H9 (cell line): ENCODE measurements around the gene ECSIT. TPM values are rescaled to one million over a fixed set of nuclear protein-coding genes. Genes with fewer than 3 reads are reported as not detected.

Experiments used
- DNase-seq: peaks from one replicate; pipeline ENCODE4 v3.0.0-alpha.2; 2017
- H2AFZ ChIP-seq: one replicate; pipeline ENCODE4 v1.6.1; 2013; ENCODE audit warnings: mild to moderate bottlenecking, low read length, control low read depth, moderate library complexity
- H2AK5ac ChIP-seq: 2 replicates; pipeline ENCODE4 v1.6.1; 2013; ENCODE audit warnings: low read length, control low read depth, mixed read lengths; ENCODE audit not compliant: insufficient read length
- H2BK120ac ChIP-seq: one replicate; pipeline ENCODE4 v1.6.1; 2013; ENCODE audit warnings: low read depth, mild to moderate bottlenecking, low read length, control low read depth, inconsistent platforms; ENCODE audit not compliant: poor library complexity, severe bottlenecking
- H2BK12ac ChIP-seq: 2 replicates; pipeline ENCODE4 v1.6.1; 2013; ENCODE audit warnings: low read length, control low read depth, mixed read lengths, low read depth; ENCODE audit not compliant: insufficient read length
- H2BK15ac ChIP-seq: 2 replicates; pipeline ENCODE4 v1.6.1; 2013; ENCODE audit warnings: low read depth, low read length, control low read depth
- H2BK20ac ChIP-seq: one replicate; pipeline ENCODE4 v1.6.1; 2013; ENCODE audit warnings: low read depth, mild to moderate bottlenecking, low read length, control low read depth, inconsistent platforms; ENCODE audit not compliant: poor library complexity, severe bottlenecking
- H2BK5ac ChIP-seq: 2 replicates; pipeline ENCODE4 v1.6.1; 2013; ENCODE audit warnings: low read length, control low read depth, mixed read lengths; ENCODE audit not compliant: insufficient read length
- H3K14ac ChIP-seq: 2 replicates; pipeline ENCODE4 v1.6.1; 2013; ENCODE audit warnings: low read length, control low read depth; ENCODE audit not compliant: insufficient read depth
- H3K18ac ChIP-seq: 2 replicates; pipeline ENCODE4 v1.6.1; 2013; ENCODE audit warnings: low read depth, mild to moderate bottlenecking, mixed read lengths, low read length, control low read depth; ENCODE audit not compliant: insufficient read length
- H3K23ac ChIP-seq: 2 replicates; pipeline ENCODE4 v1.6.1; 2013; ENCODE audit warnings: low read length, control low read depth, mixed read lengths, low read depth; ENCODE audit not compliant: insufficient read length
- H3K23me2 ChIP-seq: 2 replicates; pipeline ENCODE4 v1.6.1; 2013; ENCODE audit warnings: low read depth, mild to moderate bottlenecking, mixed read lengths, low read length, control low read depth; ENCODE audit not compliant: insufficient read length, poor library complexity, severe bottlenecking
- H3K27ac ChIP-seq: 2 replicates; pipeline ENCODE4 v1.5.1; 2013; ENCODE audit warnings: low read length, control low read depth, mixed read lengths, low read depth; ENCODE audit not compliant: insufficient read length
- H3K27me3 ChIP-seq: 2 replicates; pipeline ENCODE4 v1.6.1; 2013; ENCODE audit warnings: low read length, control low read depth, inconsistent platforms; ENCODE audit not compliant: insufficient read depth
- H3K4ac ChIP-seq: 2 replicates; pipeline ENCODE4 v1.6.1; 2013; ENCODE audit warnings: low read depth, mild to moderate bottlenecking, control low read depth, inconsistent platforms, low read length, moderate library complexity
- H3K4me1 ChIP-seq: 2 replicates; pipeline ENCODE4 v1.6.1; 2013; ENCODE audit warnings: low read length, control low read depth, inconsistent platforms; ENCODE audit not compliant: insufficient read depth
- H3K4me2 ChIP-seq: 2 replicates; pipeline ENCODE4 v1.6.1; 2013; ENCODE audit warnings: low read length, control low read depth, mixed read lengths; ENCODE audit not compliant: insufficient read length, insufficient read depth
- H3K56ac ChIP-seq: 2 replicates; pipeline ENCODE4 v1.6.1; 2013; ENCODE audit warnings: low read depth, mild to moderate bottlenecking, mixed read lengths, low read length, control low read depth; ENCODE audit not compliant: insufficient read length
- H3K79me1 ChIP-seq: 2 replicates; pipeline ENCODE4 v1.6.1; 2013; ENCODE audit warnings: low read depth, mild to moderate bottlenecking, moderate library complexity, low read length, control low read depth, inconsistent platforms; ENCODE audit not compliant: insufficient read depth, poor library complexity, severe bottlenecking
- H3K79me2 ChIP-seq: 2 replicates; pipeline ENCODE4 v1.6.1; 2013; ENCODE audit warnings: low read length, control low read depth, inconsistent platforms; ENCODE audit not compliant: insufficient read depth
- H3K9ac ChIP-seq: 2 replicates; pipeline ENCODE4 v1.6.1; 2013; ENCODE audit warnings: low read length, control low read depth, mixed read lengths; ENCODE audit not compliant: insufficient read length; ENCODE audit errors: extremely low read depth
- H3K9me3 ChIP-seq: one replicate; pipeline ENCODE4 v1.6.1; 2013; ENCODE audit warnings: low read depth, low read length, inconsistent platforms; ENCODE audit not compliant: control insufficient read depth
- H3T11ph ChIP-seq: one replicate; pipeline ENCODE4 v1.6.1; 2013; ENCODE audit warnings: mild to moderate bottlenecking, low read length, control low read depth, inconsistent platforms
- H4K20me1 ChIP-seq: one replicate; pipeline ENCODE4 v1.6.1; 2013; ENCODE audit not compliant: control insufficient read depth, insufficient read length, insufficient read depth
- H4K5ac ChIP-seq: 2 replicates; pipeline ENCODE4 v1.6.1; 2013; ENCODE audit warnings: low read depth, mild to moderate bottlenecking, mixed read lengths, low read length, control low read depth; ENCODE audit not compliant: insufficient read length
- H4K8ac ChIP-seq: replicated peaks from 2 replicates; pipeline ENCODE4 v1.6.1; 2013; ENCODE audit warnings: low read length, control low read depth, mixed read lengths, low read depth; ENCODE audit not compliant: insufficient read length
- H4K91ac ChIP-seq: 2 replicates; pipeline ENCODE4 v1.6.1; 2013; ENCODE audit warnings: low read depth, mild to moderate bottlenecking, moderate library complexity, mixed read lengths, low read length, control low read depth; ENCODE audit not compliant: insufficient read length
- H3K27ac Mint-ChIP-seq, 3 experiments: 2 replicates in 2 of 3; 3 replicates in 1 of 3; pipeline ENCODE4 v1.8.0; 2020 to 2021; ENCODE audit warnings: mixed read lengths in 3 of 3, mild to moderate bottlenecking in 1 of 3, moderate library complexity in 1 of 3
- H3K27me3 Mint-ChIP-seq: 2 replicates; pipeline ENCODE4 v1.8.0; 2021; ENCODE audit warnings: low read depth, mild to moderate bottlenecking, moderate library complexity, mixed read lengths
- H3K36me3 Mint-ChIP-seq, 3 experiments: 2 replicates in 2 of 3; 3 replicates in 1 of 3; pipeline ENCODE4 v1.8.0; 2020 to 2021; ENCODE audit warnings: low read depth in 3 of 3, mixed read lengths in 3 of 3; ENCODE audit not compliant: insufficient read depth in 1 of 3
- H3K4me1 Mint-ChIP-seq, 2 experiments: 2 replicates each; pipeline ENCODE4 v1.8.0; 2020; ENCODE audit warnings: mixed read lengths in 2 of 2
- H3K4me3 Mint-ChIP-seq, 2 experiments: 2 replicates in 1 of 2; 3 replicates in 1 of 2; pipeline ENCODE4 v1.8.0; 2020 to 2021; ENCODE audit warnings: mild to moderate bottlenecking in 2 of 2, mixed read lengths in 2 of 2, moderate library complexity in 1 of 2
- H3K9me3 Mint-ChIP-seq, 2 experiments: 2 replicates in 1 of 2; 3 replicates in 1 of 2; pipeline ENCODE4 v1.8.0; 2020; ENCODE audit warnings: mild to moderate bottlenecking in 2 of 2, mixed read lengths in 2 of 2, moderate library complexity in 1 of 2
- CTCF ChIP-seq: fragments of 200-600 bp; sonication (generic); conservative IDR thresholded peaks from 3 replicates; pipeline ENCODE4 v1.8.0; 2021; ENCODE audit warnings: antibody characterized with exemption, mild to moderate bottlenecking
- WGBS: extraction: QIAGEN DNeasy Blood & Tissue Kit; methylation state at CpG from one replicate; pipeline ENCODE4 v1.1.7; 2013; ENCODE audit warnings: missing lambda C conversion rate, low lambda C conversion rate, mixed read lengths; ENCODE audit not compliant: insufficient read length; ENCODE audit errors: extremely low coverage; 5-methylcytosine and 5-hydroxymethylcytosine counted together
- total RNA-seq: library from RNA; stranded (reverse); gene quantifications from 2 replicates; pipeline ENCODE4 v1.2.1, GENCODE V29; 2021

ECSIT gene
- total RNA-seq, 1 experiment from 2014 or later: 42.4 TPM

- H3K36me3 Mint-ChIP-seq: peaks cover 0 to 15% (median 4%) of the 10 kb centered on the region in 3 experiments; a peak in 2 of 7 replicates
- H3K18ac ChIP-seq: no peak overlapping the region
- WGBS: no CpG with 5 or more reads among the region's 7 CpGs
- no peak overlapping the region for H4K5ac ChIP-seq
- no peaks in the 10 kb centered on the region for H3K27me3 Mint-ChIP-seq
- no peak overlapping the region for H3K4ac ChIP-seq
- TF ChIP-seq CTCF: no peak
- H3K79me1 ChIP-seq: no peaks in the 10 kb centered on the region
- no peak overlapping the region for H3K27ac Mint-ChIP-seq
- H2AK5ac ChIP-seq: no peak overlapping the region
- no peak for DNase-seq
- H2BK5ac ChIP-seq: no peak overlapping the region
- H3K4me1 ChIP-seq: no peaks in the 10 kb centered on the region
- H3K9me3 Mint-ChIP-seq: no peaks in the 10 kb centered on the region
- no peak overlapping the region for H3K9ac ChIP-seq
- H4K8ac ChIP-seq: no peak overlapping the region
- H3K56ac ChIP-seq: no peak overlapping the region
- no peak overlapping the region for H3K27ac ChIP-seq
- H3K79me2 ChIP-seq: no peaks in the 10 kb centered on the region
- no peak overlapping the region for H2BK20ac ChIP-seq
- no peak overlapping the region; the same call in 1 of the 2 replicates for H2BK15ac ChIP-seq
- H3K4me2 ChIP-seq: no peak overlapping the region
- no peaks in the 10 kb centered on the region for H3K23me2 ChIP-seq
- H4K91ac ChIP-seq: no peak overlapping the region
- no peaks in the 10 kb centered on the region for H3K27me3 ChIP-seq
- H3T11ph ChIP-seq: no peak overlapping the region
- no peak overlapping the region for H2BK12ac ChIP-seq
- no peak overlapping the region for H3K4me3 Mint-ChIP-seq
- H3K23ac ChIP-seq: no peak overlapping the region
- H2AFZ ChIP-seq: no peak overlapping the region
- H3K4me1 Mint-ChIP-seq: peaks cover 2 to 5% of the 10 kb centered on the region in 2 experiments; a peak in 3 of 4 replicates
- H4K20me1 ChIP-seq: no peaks in the 10 kb centered on the region
- H2BK120ac ChIP-seq: no peak overlapping the region
- H3K9me3 ChIP-seq: no peaks in the 10 kb centered on the region
- no peak overlapping the region for H3K14ac ChIP-seq
These were observed 39.6 kb downstream of the ECSIT start for GRCh38 chr19:11489378-11489777.
